HG03139 (cell line): ENCODE data around the gene FAM228B.

Experiments
- ATAC-seq: cut with Tn5 transposase; IDR thresholded peaks from one replicate; pipeline ENCODE4 v1.9.1; 2021; ENCODE audit not compliant: unreplicated experiment

FAM228B gene

DNA sequence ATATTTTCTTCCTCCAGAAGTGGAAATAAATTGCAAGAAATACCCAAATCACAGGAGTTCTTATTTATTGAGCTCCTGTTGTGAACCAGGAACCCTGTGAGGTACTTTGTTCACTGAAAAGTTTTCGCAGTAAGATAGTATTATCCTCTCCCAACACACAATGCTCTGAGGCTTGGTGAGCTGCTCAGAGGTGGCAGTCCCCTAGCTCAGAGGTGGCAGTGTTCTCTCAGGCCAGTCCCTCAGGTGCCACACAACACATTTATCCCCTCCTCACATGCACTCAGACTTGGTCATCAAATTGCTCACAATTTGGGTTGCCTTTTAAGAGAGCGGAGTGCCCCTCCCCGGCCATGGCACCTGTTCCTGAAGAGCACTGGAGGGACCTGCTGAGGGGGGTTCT lies 77.5 kb downstream of the FAM228B start:
- no peak for ATAC-seq

DNA sequence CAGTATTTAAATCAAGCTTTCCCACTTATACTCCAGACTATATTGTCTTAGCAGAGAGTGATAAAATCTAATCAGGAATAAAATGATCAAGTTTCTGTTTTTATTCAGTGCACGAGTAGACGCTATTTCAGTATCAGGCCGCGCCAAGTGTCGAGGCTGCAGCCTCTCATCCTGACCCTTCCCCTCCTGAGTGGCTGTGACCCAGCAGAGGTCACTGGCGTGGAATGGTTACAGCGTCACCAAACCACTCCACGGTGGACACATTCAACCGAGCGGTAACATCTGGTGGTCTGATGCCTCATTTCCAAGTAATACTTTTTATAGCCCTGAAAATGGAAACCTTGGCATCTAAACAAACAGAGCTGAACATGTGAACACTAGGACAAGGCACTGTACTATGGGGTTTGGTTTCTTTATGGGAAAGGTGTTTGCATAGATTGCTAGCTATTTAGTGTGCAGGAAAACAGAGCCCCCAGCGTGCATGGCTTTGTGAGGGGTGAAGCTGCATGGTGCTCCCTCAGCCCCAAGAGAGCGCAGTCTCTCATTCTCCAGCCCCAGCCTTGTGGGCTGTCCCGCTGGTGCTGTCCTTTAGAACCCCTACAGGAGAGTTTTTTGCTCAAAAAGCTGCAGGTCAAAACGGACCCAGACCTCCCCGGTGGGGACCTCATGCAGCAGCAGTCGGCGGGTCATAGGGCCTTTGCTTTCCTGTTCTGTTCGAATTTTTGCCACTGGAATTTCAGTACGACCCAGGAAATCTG lies 79.9 kb downstream of the FAM228B start:
- no peak for ATAC-seq

- no peak for ATAC-seq
These were observed 80.5 kb downstream of the FAM228B start for GRCh38 chr2:24203787-24204150.

GRCh38 chr2:24204505-24204904 lies 81.2 kb downstream of the FAM228B start:
- no peak for ATAC-seq

- no peak for ATAC-seq
These were observed 81.9 kb downstream of the FAM228B start for GRCh38 chr2:24205131-24205530.

DNA sequence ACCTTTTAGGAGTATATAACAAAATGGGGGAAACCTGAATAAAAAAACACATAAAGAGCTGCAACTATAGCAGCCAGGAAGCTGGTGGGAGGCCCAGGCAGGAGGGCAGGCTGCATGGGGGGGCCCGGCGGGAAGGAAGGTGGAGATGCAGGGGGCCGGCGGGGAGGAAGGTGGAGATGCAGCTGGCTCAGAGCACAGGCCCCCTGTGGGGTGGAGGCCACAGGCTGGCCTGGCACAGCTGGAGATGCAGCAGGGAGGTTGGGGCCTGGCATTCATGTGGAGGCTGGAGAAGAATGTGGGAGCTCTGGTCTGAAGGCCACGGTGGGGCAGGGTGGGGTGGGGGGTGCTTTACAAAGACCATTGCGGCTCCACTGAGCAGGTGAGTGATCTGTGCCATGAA lies 83.0 kb downstream of the FAM228B start:
- ATAC-seq = no peak

DNA sequence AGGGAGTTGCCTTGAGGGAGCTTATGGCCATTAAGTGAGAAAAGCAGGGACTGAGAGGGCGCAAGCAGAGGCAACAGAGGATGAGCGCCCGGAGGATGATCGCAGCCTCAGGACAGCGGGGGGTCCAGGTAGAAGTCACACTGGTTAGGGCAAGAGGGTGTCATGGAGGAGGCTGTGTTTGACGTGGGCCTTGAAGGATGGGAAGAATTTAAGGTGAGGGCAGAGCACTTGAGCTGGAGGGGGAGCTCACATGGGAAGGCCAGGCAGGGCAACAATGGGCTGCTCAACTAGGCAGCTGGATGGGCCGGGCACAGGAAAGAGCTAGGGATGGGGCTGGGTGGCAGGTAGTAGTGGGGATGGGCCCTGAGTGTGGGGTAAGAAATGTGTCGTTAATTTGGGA lies 83.4 kb downstream of the FAM228B start:
- ATAC-seq = no peak

DNA sequence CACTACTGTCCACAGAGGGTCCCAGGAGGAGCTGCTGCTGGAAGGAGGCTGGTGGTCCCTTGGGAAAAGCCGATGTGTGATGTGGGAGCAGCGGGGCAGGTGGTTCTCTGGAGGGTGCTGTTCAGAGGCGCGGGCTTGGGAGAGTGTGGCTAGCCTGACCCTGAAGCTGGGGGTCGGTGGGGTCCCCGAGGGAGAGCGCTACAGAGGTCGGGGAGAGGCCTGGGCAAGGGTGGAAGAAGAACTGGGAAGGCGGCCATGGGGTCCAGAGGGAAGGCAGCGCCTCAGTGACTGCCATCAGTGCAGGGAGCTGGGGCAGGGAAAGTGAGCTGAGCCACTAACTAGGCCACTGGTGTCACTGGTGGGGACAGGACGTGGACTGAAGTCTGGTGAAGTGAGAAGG lies 84.1 kb downstream of the FAM228B start:
- ATAC-seq = no peak

GRCh38 chr2:24208490-24208889 lies 85.2 kb downstream of the FAM228B start:
- no peak for ATAC-seq

DNA sequence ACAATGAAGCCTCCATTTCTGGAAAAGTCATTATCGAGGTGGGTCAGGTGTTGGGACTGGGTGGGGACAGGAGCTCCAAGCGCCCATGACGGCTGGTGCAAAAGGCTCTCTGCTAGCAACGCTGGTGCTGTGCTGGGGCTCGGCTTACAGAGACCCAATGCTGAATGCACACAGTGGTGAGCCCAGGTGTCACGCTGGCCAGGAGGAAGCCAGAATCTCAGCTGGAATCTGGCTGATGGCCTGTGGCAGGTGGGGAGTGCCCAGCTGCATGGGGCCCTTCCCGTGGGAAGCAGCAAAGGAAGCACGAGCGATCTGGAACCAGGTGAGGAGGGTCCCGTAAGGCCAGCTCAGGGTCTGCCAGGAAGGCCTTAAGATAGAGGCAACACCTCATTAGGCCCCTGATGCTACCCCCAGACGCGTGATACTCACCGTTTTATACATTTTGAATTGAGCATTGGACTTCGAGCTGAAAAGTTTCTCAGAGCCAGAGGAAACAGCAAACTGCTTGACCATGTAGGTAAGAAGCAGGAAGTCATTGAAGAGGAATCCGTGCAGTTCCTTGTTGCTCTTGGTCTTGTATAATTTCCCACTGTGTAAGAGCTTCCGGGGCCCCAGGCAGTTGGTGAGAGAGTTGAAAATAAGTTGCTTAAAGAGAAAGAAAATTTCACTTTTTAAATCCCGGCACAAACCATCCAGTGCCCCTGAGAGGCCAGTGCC lies 86.3 kb downstream of the FAM228B start:
- no peak for ATAC-seq

DNA sequence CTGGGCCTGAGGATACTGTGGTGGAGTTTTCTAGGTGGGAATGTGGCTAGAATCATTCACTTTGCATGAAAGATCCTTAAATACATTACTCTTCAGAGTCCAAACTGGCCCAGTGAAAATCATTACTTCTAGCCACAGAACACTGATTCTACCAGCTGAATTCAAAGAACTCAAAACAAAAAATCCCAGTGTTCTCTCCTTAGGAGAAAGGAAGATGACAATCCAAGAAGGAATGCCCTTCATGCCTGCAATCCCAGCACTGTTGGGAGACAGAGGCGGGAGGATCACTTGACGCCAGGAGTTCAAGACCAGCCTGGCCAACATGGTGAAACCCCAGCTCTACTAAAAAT lies 86.8 kb downstream of the FAM228B start:
- no peak for ATAC-seq

DNA sequence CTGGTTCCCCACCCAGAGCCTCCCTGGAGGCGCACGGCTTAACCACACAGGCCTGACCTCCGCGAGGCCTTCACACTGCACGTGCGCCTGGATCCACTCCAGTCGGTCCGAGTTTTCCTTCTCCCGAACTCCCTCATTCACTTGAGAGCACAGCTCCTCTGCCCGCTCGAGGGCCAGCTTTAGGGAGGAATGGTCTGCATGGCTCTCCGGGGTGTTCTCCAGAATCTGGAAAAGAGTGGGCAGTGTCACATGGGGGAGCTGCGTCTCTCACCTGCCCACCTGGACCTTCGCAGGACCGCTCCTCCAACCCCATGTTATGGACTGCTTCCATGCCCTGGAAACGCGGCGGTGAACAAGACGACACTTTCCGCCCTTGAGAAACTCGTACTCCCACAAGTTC lies 87.5 kb downstream of the FAM228B start:
- ATAC-seq = no peak

GRCh38 chr2:24211408-24211807 lies 88.1 kb downstream of the FAM228B start:
- no peak for ATAC-seq

DNA sequence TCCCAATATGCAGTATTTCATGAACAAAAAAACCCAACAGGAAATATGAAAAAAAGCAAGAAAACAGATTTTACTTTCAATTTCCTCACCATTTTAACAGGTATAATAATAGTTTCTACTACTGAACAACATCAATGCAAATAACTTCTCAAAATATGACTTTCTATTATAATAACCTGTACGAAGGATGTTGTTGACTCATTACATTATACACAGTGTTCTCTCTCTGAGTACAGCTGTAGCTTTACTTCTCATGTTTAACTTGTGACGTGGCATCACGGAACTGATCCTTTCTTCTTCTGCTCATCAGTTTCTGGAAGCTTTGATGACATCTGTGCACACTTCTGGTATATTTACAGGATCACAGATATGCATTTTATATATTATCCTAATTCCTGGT lies 91.6 kb downstream of the FAM228B start:
- ATAC-seq = peak; percentile 88
